A673 (cell line): ENCODE data around the gene FGD6. TPM values are rescaled to one million over a fixed set of nuclear protein-coding genes. Genes with fewer than 3 reads are reported as not detected.

Source experiments
- BruUV-seq: library from RNA; stranded (reverse); fragments of 400-500 nt; replicated peaks from 2 replicates; lab custom pipeline; 2021; lab: Mats Ljungman, UMichigan
- CTCF ChIA-PET: fragments of 300-600 bp; sonication (Branson Sonifier 250); formaldehyde crosslinking; loops from one replicate; lab custom pipeline; 2022; ENCODE audit warnings: antibody characterized with exemption; lab: Charles Lee
- POLR2A ChIA-PET: fragments of 300-600 bp; sonication (Branson Sonifier 250); formaldehyde crosslinking; loops from one replicate; lab custom pipeline; 2022; ENCODE audit warnings: antibody characterized with exemption; ENCODE audit not compliant: low non-redundant PET; lab: Charles Lee
- DNase-seq: peaks from one replicate; pipeline ENCODE4 v3.0.0-alpha.2; 2015; ENCODE audit warnings: low spot score
- H3K27ac ChIP-seq: fragments of 200-600 bp; sonication (generic); 2 replicates; pipeline ENCODE4 v1.5.1; 2016; ENCODE audit warnings: mixed run types, low read depth, mild to moderate bottlenecking, mixed read lengths, antibody characterized with exemption, low read length; ENCODE audit not compliant: poor library complexity, severe bottlenecking
- H3K27me3 ChIP-seq: fragments of 200-600 bp; sonication (generic); replicated peaks from 2 replicates; pipeline ENCODE4 v1.6.1; 2017; ENCODE audit warnings: mixed run types, low read depth, mild to moderate bottlenecking, mixed read lengths, antibody characterized with exemption, low read length; ENCODE audit not compliant: insufficient read depth, poor library complexity
- H3K36me3 ChIP-seq: fragments of 200-600 bp; sonication (generic); 2 replicates; pipeline ENCODE4 v1.6.1; 2016; ENCODE audit warnings: mixed run types, mild to moderate bottlenecking, mixed read lengths, antibody characterized with exemption, low read length; ENCODE audit not compliant: insufficient read depth, poor library complexity, severe bottlenecking
- H3K4me1 ChIP-seq: fragments of 200-600 bp; sonication (generic); 2 replicates; pipeline ENCODE4 v1.6.1; 2017; ENCODE audit warnings: mixed run types, mild to moderate bottlenecking, mixed read lengths, antibody characterized with exemption, low read length; ENCODE audit not compliant: insufficient read depth, poor library complexity, severe bottlenecking
- H3K4me3 ChIP-seq: fragments of 200-600 bp; sonication (generic); 2 replicates; pipeline ENCODE4 v1.5.1; 2016; ENCODE audit warnings: low read depth, mixed run types, mild to moderate bottlenecking, mixed read lengths, low read length; ENCODE audit not compliant: poor library complexity, severe bottlenecking
- H3K9me3 ChIP-seq: fragments of 200-600 bp; sonication (generic); 2 replicates; pipeline ENCODE4 v1.6.1; 2016; ENCODE audit warnings: mixed run types, low read depth, mild to moderate bottlenecking, mixed read lengths, antibody characterized with exemption, low read length; ENCODE audit not compliant: poor library complexity, severe bottlenecking
- EZH2 ChIP-seq: fragments of 200-600 bp; sonication (generic); IDR thresholded peaks from 2 replicates; pipeline ENCODE4 v1.6.1; 2017; ENCODE audit warnings: borderline replicate concordance, low read depth, mild to moderate bottlenecking, mixed read lengths, antibody characterized with exemption, low read length; ENCODE audit not compliant: poor library complexity, severe bottlenecking
- intact Hi-C: fragments of 100-400 bp; cut with micrococcal nuclease; formaldehyde crosslinking; loops from one replicate; pipeline ENCODE4 v1.10.0; 2022; ENCODE audit not compliant: unreplicated experiment
- total RNA-seq: library from RNA; stranded (reverse); gene quantifications from 2 replicates; pipeline ENCODE4 v1.2.3, GENCODE V29; 2021
- TF ChIP-seq, protein P1 (sequence below): fragments of 300-800, 200-600 bp; sonication (generic); conservative IDR thresholded peaks from 2 replicates; pipeline ENCODE4 v1.5.1; 2017; ENCODE audit warnings: low read depth, mild to moderate bottlenecking, antibody characterized with exemption, low read length, moderate library complexity, mixed read lengths

The FGD6 gene
- total RNA-seq, 1 experiment from 2014 or later: 11.7 TPM

DNA sequence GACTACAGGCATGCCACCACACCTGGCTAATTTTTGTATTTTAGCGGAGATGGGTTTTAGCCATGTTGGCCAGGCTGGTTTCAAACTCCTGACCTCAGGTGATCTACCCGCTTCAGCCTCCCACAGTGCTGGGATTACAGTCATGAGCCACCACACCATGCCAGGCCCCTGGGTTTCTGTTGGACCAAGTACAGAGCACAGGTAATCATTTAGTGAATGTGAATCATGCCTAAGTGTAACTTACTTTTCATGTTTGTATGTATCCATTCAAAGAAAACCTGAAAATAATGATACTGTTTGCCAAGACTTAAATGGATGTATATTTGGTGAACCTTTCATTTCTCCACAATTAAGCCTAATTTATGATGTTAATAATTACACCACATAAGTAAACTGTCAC, 65.9 kb downstream of the FGD6 start:
- TF ChIP-seq, protein P1, sequence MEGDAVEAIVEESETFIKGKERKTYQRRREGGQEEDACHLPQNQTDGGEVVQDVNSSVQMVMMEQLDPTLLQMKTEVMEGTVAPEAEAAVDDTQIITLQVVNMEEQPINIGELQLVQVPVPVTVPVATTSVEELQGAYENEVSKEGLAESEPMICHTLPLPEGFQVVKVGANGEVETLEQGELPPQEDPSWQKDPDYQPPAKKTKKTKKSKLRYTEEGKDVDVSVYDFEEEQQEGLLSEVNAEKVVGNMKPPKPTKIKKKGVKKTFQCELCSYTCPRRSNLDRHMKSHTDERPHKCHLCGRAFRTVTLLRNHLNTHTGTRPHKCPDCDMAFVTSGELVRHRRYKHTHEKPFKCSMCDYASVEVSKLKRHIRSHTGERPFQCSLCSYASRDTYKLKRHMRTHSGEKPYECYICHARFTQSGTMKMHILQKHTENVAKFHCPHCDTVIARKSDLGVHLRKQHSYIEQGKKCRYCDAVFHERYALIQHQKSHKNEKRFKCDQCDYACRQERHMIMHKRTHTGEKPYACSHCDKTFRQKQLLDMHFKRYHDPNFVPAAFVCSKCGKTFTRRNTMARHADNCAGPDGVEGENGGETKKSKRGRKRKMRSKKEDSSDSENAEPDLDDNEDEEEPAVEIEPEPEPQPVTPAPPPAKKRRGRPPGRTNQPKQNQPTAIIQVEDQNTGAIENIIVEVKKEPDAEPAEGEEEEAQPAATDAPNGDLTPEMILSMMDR: no peak
- TF ChIP-seq EZH2: no peak
- H3K9me3 ChIP-seq: no peaks in the 10 kb centered on the region
- ChIA-PET POLR2A (no interaction called here), CTCF (no interaction called here)
- intact Hi-C loops: no loop called here
- H3K27ac ChIP-seq: no peak overlapping the region
- no peaks in the 10 kb centered on the region for H3K27me3 ChIP-seq
- H3K4me3 ChIP-seq: no peak overlapping the region
- BruUV-seq: no TSS peak
- no peaks in the 10 kb centered on the region for H3K4me1 ChIP-seq
- DNase-seq: no peak
- H3K36me3 ChIP-seq: no peaks in the 10 kb centered on the region

DNA sequence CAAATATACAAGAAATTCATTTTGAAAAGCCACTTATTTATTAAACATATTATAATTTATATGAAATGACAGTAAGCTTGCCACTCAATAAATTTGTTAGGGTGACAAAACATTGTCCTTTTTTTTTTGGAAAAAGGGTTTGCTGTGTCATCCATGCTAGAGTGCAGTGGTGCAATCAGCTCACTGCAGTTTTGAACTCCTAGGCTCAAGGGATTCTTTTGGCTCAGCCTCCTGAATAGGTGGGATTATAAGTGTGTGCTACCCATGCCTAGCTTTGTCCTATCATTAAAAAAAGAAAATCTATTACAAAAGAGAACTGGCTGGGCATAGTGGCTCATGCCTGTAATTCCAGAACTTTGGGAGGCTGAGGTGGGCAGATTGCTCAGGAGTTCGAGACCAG, 66.8 kb downstream of the FGD6 start:
- no peak overlapping the region for H3K4me3 ChIP-seq
- no peaks in the 10 kb centered on the region for H3K9me3 ChIP-seq
- TF ChIP-seq, protein P1: no peak
- TF ChIP-seq EZH2: no peak
- no peaks in the 10 kb centered on the region for H3K4me1 ChIP-seq
- H3K27ac ChIP-seq: no peak overlapping the region
- ChIA-PET CTCF (no interaction called here), POLR2A (interaction anchor here (0.7 kb wide), 1 partner anchor 413 kb away, joined by 4 read pairs; no protein-coding TSS in a partner anchor)
- no peak for DNase-seq
- no peaks in the 10 kb centered on the region for H3K27me3 ChIP-seq
- BruUV-seq: no TSS peak
- intact Hi-C loops: no loop called here
- no peaks in the 10 kb centered on the region for H3K36me3 ChIP-seq

DNA sequence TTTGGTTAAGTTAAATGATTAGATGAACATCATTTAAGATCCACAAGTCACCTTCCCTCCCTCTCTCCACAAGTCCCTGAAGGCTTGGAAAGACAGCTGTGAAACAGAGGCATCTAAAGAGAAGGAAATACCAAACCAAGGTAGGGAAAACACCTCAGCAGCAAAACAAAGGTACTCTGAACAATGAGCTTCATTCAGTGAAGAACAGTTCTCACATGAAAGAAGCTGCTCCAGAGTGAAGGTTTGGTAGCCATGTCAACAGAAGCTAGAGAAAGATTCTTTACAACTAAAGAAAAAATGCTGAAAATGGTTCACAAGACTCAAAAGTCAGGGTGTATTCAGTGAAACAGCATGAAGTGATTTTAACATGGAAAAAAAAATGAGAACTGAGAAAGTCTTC, 69.4 kb downstream of the FGD6 start:
- POLR2A ChIA-PET: no interaction called here
- no peaks in the 10 kb centered on the region for H3K27me3 ChIP-seq
- no peak overlapping the region for H3K4me3 ChIP-seq
- no peak for TF ChIP-seq EZH2
- TF ChIP-seq, protein P1: no peak
- H3K36me3 ChIP-seq: no peaks in the 10 kb centered on the region
- intact Hi-C loops: no loop called here
- H3K9me3 ChIP-seq: no peaks in the 10 kb centered on the region
- no TSS peak for BruUV-seq
- H3K27ac ChIP-seq: no peak overlapping the region
- H3K4me1 ChIP-seq: peaks cover 9% of the 10 kb centered on the region
- DNase-seq: no peak
- CTCF ChIA-PET: no interaction called here
